ENCODE results near the gene TTN.
A peak's percentile ranks its signal among the peaks of the same experiment; 100 is the strongest.
"Not testable (repeated sequence)": the region's sequence is repeated elsewhere in the genome, so short reads cannot be mapped to it uniquely, and the experiment has no call there.

TTN gene

DNA sequence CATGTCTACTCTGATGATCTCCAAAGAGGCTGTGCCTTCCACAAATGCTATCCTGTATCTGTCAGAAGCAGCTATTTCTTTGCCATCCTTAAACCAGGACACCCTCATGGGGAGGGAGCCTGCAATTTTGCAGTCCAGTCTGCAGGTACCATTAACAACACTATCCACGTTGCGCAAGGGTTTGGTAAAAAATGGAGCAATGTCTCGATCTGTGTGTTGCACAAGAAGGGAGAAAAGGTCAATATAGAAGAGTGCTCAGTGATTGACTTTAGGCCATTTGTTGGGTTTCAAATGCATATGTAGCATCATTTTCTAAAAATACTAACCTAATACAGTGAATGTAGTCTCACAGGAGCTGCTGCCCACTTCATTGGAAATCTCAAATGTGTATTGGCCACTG is 74.3 kb downstream of the TTN start:
- DNase-seq: no peak

DNA sequence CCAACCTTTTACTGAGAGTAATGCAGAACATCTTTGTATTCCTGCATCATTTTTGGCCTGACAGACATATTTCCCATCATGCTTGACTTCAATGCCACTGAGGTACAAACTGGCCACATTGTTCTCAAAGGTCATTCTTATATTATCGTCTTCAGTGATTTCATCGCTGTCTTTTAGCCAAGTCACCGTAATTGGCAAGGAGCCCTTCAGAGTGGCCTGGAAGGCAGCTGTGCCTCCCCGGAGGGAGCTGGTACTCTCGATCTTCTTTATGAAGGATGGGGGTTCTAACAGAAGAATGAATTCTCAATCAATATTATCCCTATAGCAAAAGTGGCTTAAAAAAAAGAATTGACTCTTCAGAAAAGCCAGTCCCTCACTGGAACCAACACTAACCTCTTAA is 75.9 kb downstream of the TTN start:
- DNase-seq: no peak

DNA sequence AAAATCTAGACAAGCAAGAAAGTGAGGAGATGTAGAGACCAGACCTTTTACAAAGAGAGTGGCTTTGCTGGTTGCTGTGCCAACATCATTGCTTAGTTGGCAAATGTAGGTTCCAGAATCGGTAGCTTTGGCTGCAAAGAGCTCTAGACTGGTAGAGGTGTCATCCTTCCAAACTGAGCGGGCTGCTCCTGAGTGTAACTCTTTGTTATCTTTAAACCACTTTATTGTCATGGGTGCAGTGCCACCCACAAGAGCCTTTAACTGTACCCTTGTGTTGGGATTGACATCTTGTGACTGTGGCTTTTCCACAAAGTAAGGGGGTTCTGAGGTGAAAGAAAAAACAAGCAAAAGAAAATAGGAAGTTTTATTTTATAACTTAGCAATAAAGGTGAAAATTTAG is 77.2 kb downstream of the TTN start:
- no peak for DNase-seq

DNA sequence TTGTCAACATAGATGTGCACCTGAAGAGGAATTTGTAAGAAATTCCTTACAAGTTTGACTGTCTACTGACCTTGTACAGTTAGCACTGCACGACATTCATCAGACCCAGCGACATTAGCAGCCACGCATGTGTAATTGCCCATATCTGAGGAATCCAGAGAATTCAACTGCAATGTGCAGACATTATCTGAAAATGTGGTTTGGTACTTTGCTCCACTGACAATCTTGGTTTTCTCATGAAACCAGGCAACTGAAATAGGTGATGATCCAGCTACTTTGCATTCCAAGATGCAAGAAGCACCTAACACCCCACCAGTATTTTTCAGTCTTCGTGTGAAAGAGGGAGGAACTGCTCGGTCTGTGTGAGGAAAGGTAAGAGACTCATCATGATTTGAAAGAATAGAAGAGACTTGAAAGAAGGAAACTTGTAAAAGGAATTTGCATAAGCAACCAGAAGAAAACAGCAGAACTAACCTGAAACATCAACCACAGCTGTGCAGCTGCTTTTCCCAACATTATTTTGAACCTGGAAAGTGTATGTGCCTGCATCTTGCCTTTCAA is 83.4 kb downstream of the TTN start:
- DNase-seq: no peak

GRCh38 chr2:178722296-178722695 is 84.9 kb downstream of the TTN start:
- DNase-seq: no peak

GRCh38 chr2:178718988-178719387 is 88.2 kb downstream of the TTN start:
- DNase-seq: no peak

GRCh38 chr2:178718283-178718682 is 88.9 kb downstream of the TTN start:
- no peak for DNase-seq

- DNase-seq: no peak
These were observed 90.8 kb downstream of the TTN start for GRCh38 chr2:178716394-178716793.

GRCh38 chr2:178715366-178715765 is 91.9 kb downstream of the TTN start:
- no peak for DNase-seq

DNA sequence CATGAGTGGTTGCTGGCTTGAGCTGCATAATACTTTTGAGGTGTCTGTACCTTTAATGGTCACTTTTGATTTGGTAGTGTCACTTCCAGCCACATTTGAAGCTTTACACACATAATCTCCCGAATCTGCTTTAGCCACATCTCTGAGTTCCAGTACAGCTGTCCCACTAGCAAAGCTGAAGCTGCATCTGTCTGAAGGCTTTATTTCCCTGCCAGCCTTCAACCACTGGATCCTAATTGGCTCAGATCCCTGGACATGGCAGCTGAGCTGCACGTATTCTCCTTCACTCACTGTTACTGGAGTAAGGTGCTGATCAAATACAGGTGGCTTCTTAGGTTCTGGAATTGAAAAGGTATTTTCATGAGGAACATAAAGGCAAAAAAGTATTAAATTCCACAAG is 99.7 kb downstream of the TTN start:
- DNase-seq: no peak

- no peak for DNase-seq
These were observed 102.3 kb downstream of the TTN start for GRCh38 chr2:178704876-178705275.

GRCh38 chr2:178702361-178702760 is 104.9 kb downstream of the TTN start:
- DNase-seq: no peak

DNA sequence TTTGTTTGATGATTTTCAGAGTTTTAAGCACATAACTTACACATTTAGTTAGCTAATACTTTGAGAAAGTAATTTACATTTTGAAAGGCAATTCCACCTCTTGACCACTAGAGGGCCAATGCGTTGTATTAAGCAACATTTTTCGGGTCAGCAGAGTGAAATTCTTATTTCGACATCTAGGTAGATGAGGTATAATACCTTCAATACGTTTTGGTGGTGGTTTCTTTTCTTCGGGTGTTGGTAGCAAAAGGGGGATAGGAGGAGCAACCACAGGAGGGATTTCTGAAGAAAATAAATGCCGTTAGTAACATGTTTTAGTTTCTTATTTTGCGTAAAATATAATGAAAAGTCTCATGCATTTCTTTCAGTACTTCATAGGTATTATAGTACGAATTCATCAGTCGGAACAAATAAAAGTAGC is 106.3 kb downstream of the TTN start:
- peak; percentile 57 to 65 for DNase-seq

GRCh38 chr2:178700136-178700535 is 107.1 kb downstream of the TTN start:
- no peak for DNase-seq

- no peak for DNase-seq
These were observed 114.4 kb downstream of the TTN start for GRCh38 chr2:178692845-178693244.

- no peak for DNase-seq
These were observed 117.4 kb downstream of the TTN start for GRCh38 chr2:178689808-178690207.

GRCh38 chr2:178683877-178684276 is 123.3 kb downstream of the TTN start:
- DNase-seq: no peak

DNA sequence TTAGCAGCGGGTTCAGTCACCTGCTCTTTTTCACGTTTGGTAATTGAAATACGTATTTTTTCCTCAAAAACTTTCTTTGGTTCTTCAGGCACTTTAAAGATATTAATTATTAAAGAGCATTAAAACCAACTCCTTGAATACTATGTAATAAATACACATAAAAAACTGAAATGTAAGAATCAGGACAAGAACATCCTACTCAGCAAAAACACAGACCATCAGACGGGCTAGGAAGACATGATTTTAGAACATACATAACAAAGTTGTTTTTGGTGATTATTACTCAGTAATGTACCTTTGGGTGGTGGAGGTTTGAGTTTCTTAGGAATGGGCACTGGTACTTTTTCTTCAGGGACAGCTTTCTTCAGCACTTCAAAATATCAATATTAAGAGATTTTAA is 126.1 kb downstream of the TTN start:
- DNase-seq: no peak

GRCh38 chr2:178679891-178680290 is 127.3 kb downstream of the TTN start:
- no peak for DNase-seq

GRCh38 chr2:178677599-178677998 is 129.6 kb downstream of the TTN start:
- DNase-seq: no peak

GRCh38 chr2:178676046-178676445 is 131.2 kb downstream of the TTN start:
- DNase-seq: no peak

DNA sequence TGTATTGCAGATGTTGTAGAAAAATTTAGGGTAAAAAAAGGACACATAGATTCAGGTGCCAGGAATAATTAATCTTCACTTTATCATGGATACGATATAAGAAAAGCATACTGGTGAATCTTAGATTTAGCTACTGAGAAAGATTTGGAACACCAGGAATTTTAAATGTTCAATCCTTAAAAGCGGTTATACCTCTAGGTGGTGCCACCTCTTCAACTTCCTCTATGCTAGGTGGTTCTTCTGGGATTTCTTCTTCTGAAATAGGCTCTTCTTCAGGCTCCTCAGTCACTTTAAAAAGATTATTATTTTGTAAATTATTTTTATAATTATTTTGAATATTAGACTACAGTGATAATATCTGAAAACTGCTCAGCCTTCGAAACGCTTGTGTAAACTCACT is 133.1 kb downstream of the TTN start:
- no peak for DNase-seq

DNA sequence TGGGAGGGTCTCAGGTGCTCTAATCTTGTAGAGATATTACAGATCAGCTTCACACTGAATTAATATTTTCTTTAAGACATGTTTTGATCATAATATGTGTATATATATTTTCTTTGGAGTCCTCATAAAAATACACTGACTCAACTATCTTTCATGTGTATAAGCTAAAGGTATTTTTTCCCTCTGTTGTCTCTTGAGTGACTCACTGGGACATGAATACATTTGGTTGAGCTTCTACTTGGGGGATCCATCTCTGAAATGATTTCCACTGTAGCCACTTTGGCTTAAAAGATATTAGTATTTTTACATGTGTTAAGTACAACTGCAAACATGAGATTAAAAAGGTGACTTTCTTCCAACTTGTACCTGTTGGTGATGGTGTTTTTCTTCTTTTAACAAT is 140.8 kb downstream of the TTN start:
- DNase-seq: no peak

DNA sequence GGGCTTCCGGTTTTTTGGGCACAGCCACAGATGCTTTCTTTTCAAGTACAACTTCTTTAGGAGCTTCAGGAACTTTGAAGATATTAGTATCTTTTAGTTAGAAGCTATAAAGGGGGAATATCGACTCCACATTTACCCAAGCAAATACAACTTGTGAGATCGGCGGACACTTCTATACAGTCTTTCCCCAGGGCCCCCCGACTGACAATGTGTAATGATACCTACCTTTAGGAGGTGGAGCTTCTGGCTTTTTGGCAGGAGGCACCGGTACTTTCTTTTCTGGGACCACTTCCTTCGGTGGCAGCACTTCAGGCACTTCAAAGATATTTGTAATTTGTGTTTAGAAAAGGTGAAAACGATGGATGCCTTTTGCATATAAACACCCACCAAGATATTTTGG is 148.7 kb downstream of the TTN start:
- not testable (repeated sequence) for DNase-seq

DNA sequence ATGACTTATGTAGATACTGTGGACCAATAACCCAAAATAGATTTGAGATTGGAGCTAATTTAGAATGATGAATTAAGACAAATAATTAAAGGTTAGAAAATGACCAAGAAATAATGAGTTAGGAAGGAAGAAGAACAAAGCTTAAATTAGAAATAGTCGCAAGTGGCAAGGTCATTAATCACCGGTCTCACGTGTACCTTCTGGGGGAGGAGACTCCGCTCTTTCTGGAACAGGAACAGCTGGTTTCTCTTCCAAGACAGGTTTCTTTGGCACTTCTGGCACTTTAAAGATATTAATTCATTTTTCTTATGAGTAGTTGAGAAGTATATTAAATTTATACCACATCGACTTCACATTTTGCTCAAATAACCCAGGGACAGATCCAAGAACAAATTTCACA is 156.7 kb downstream of the TTN start:
- DNase-seq: no peak

- DNase-seq: no peak
These were observed 162.3 kb downstream of the TTN start for GRCh38 chr2:178644919-178645318.
